ENCODE data around the gene PYDC1. TPM values are rescaled to one million over a fixed set of nuclear protein-coding genes. Genes with fewer than 3 reads are reported as not detected.

PYDC1 gene
- total and polyA plus RNA-seq, 10 of the 15 experiments (the other 5 are each of a cell fraction or from before 2014, with no cell fraction given): not detected

- TF ChIP-seq ATF7 (IDR thresholded peaks at IDR 0.05; ENCODE audit: low read depth) (0 out of 2 replicates have a peak, but pooled peaks have one; percentile 47), BRCA1 (IDR thresholded peaks at IDR 0.05; ENCODE audit: low read depth, low read length) (no peak), TCF12 (IDR thresholded peaks at IDR 0.05; ENCODE audit: low read depth, low read length) (peak; percentile 13; the same call in 1 of the 2 replicates), JUNB (IDR thresholded peaks at IDR 0.05) (no peak), POLR2AphosphoS5 (IDR thresholded peaks at IDR 0.05; ENCODE audit: low read length) (peak; percentile 14), TAF1 (IDR thresholded peaks at IDR 0.05; ENCODE audit: borderline replicate concordance, low read depth, low read length) (peak; percentile 22; the same call in 1 of the 2 replicates)
Observed at GRCh38 chr16:31201582-31202413, 15.1 kb downstream of the PYDC1 start (continued).

DNA sequence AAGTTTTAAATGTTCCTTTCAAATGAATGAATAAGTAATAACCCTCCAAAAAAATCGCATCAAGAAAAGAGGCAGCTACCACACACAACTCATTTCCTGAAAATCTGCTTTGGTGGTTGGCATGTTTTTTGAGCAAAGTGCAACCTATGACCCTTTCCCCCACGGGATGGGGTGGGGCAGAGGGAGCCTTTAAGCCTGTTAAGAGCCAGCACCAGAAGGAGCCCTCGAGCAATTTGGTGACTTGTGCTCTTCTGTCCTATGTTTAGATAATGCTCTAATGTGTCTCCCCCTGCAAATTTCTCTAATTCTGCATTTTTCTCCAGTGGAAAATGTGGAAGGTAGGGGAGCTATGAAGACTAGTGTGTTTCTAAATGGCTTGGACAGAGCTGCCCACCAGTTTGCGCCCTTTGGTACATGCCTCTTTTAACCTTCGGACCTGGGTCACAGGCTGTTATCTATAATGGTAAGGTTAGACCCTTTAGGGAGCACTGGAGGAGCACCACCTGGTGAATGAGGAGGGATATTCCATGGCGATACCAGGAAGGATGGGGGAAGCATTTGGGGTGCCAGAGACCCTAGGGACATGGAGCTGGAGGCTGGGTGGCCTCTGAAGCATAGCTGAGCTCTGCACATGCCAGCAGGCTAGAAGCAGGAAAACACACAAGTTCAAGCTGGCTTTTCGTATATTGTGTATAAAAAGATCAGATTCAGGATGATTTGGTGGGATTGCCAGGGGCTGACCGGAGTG lies 15.9 kb downstream of the PYDC1 start:
- WGBS (ENCODE audit: insufficient coverage, insufficient replicate concordance, low lambda C conversion rate, missing lambda C conversion rate): 29% methylated on average over 8 of the region's 8 CpGs
- FAIRE-seq (no peak), DNase-seq (ENCODE audit: low read depth, low spot score) (no peak), ATAC-seq (peak; percentile 25)
- peaks cover 3 to 7% of the 10 kb centered on the region in 2 experiments; a peak in 3 of 4 replicates for H3K36me3 ChIP-seq (ENCODE audit: control insufficient read depth in 2 of 2, insufficient read depth in 2 of 2, low read length in 1 of 2)
- peak overlapping the region; percentile 91 for H3K4me2 ChIP-seq (ENCODE audit: control insufficient read depth, insufficient read depth)
- no TSS peak for BruUV-seq (replicated peaks)
- CTCF ChIA-PET: interaction anchor here (0.6 to 3.5 kb wide), 13 partner anchors 14 to 242 kb away, joined by 3 to 26 read pairs (median 4); partner anchors contain the start of gene ZNF843
- peaks cover 3% of the 10 kb centered on the region; the same call in 1 of the 2 replicates for H3K79me2 ChIP-seq (ENCODE audit: control insufficient read depth, insufficient read depth, low read length)
- SMC1A ChIA-PET (ENCODE audit: uncharacterized antibody, unreplicated experiment): interaction anchor here (0.7 to 1.8 kb wide), 14 partner anchors 9 to 242 kb away, joined by 3 to 5 read pairs (median 4); partner anchors contain the start of gene PYDC1
- H3K4me1 ChIP-seq (ENCODE audit: control insufficient read depth, insufficient read depth, low read length): peaks cover 24% of the 10 kb centered on the region
- H3K9ac ChIP-seq (ENCODE audit: control insufficient read depth, insufficient read depth, low read length): peak overlapping the region; percentile 74; the same call in 1 of the 2 replicates
- H3K27ac ChIP-seq (ENCODE audit: control insufficient read depth, insufficient read depth): no peak overlapping the region; the same call in 1 of the 2 replicates
- in situ Hi-C loops (cut with MboI) (loop anchor here (5.0 to 10.0 kb wide), 2 partner anchors 241 to 674 kb away; partner anchors contain the start of genes ZNF267 and ZNF843), intact Hi-C loops (cut with micrococcal nuclease; ENCODE audit: unreplicated experiment) (loop anchor here (5.0 kb wide), 3 partner anchors 86 to 241 kb away; partner anchors contain the start of gene ZNF843)
- H3K27me3 ChIP-seq (replicated peaks in 1 of 2; ENCODE audit: control insufficient read depth in 2 of 2, insufficient read depth in 2 of 2, low read length in 1 of 2): no peaks in the 10 kb centered on the region
- H3K9me3 ChIP-seq (replicated peaks; ENCODE audit: control insufficient read depth, insufficient read depth, low read length): no peaks in the 10 kb centered on the region
- RAD21 ChIA-PET (ENCODE audit: unreplicated experiment): interaction anchor here (0.9 to 3.1 kb wide), 13 partner anchors 10 to 182 kb away, joined by 3 to 14 read pairs (median 7); partner anchors contain the start of genes FUS and ITGAX
- no peaks in the 10 kb centered on the region for H4K20me1 ChIP-seq (ENCODE audit: control insufficient read depth, insufficient read depth)
- peak overlapping the region; percentile 86 for H3K4me3 ChIP-seq
- POLR2A ChIA-PET: interaction anchor here (0.5 to 3.5 kb wide), 9 partner anchors 11 to 512 kb away, joined by 3 to 26 read pairs (median 4); partner anchors contain the start of genes FUS and ITGAM
- H2AFZ ChIP-seq (ENCODE audit: control insufficient read depth, low read depth, low read length): no peak overlapping the region
- TF ChIP-seq RUNX3 (IDR thresholded peaks at IDR 0.05; ENCODE audit: low read length) (no peak), POLR2AphosphoS5 (IDR thresholded peaks at IDR 0.05; ENCODE audit: low read length) (peak; percentile 49), POLR2A (IDR thresholded peaks at IDR 0.05; ENCODE audit: low read depth, low read length) (0 out of 2 replicates have a peak, but pooled peaks have one; percentile 12), IRF4 (IDR thresholded peaks at IDR 0.05; ENCODE audit: low read depth, low read length) (no peak), RAD21 (IDR thresholded peaks at IDR 0.05; ENCODE audit: insufficient read depth, low read depth, low read length) (0 out of 2 replicates have a peak, but pooled peaks have one; percentile 24), TAF1 (IDR thresholded peaks at IDR 0.05; ENCODE audit: borderline replicate concordance, low read depth, low read length) (no peak), NR2C1 (IDR thresholded peaks at IDR 0.05) (peak; percentile 55), CTCF (IDR thresholded peaks at IDR 0.05 in 2 of 3, conservative IDR thresholded peaks at IDR 0.05 in 1 of 3; ENCODE audit: control insufficient read depth in 2 of 3, extremely low read depth in 1 of 3, insufficient read depth in 1 of 3, low read depth in 3 of 3, low read length in 3 of 3) (peak; percentile 24 to 35 (median 29); a peak in 3 of 6 replicates), SPI1 (IDR thresholded peaks at IDR 0.05; ENCODE audit: borderline replicate concordance, insufficient read depth, low read depth, low read length) (no peak)

Data from GM12878 (cell line).